Measurements from ENCODE around the gene PRLH.

PRLH gene, protein sequence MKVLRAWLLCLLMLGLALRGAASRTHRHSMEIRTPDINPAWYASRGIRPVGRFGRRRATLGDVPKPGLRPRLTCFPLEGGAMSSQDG

DNA sequence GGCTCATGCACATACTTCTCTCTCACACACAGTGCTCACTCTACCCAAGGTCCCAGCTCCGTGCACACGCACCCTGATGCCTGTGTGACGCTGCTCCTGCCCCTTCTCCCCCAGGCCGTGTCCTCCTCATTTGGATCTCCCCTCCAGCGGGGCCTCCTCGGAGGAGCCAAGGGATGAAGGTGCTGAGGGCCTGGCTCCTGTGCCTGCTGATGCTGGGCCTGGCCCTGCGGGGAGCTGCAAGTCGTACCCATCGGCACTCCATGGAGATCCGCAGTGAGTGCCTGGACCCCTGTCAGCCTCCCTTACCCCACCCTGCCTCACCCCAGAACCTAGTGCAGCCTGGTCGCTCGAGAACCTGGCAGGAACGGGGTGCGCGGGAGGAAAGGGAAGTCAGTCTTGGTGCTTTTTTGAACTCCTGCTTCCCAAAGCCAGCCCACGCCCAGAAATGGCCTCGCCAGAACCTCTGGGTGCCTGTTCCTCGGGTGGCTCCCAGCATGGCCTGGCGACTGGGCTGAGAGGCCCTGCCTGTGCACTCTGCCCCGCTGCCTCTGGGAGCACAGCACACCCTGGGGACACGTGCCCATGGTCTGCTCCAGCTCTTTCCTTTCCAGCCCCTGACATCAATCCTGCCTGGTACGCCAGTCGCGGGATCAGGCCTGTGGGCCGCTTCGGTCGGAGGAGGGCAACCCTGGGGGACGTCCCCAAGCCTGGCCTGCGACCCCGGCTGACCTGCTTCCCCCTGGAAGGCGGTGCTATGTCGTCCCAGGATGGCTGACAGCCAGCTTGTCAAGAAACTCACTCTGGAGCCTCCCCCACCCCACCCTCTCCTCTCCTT is at the start of gene PRLH:
Gene PRLH, plus strand, starts transcription at position 174 of the 835 bp plus-strand sequence. Its CDS starts 0 bp downstream, at position 174.
- Histone ChIP-seq H3K27ac (no peak within 1 kb of the TSS), H3K4me3 (ENCODE audit: low read depth, low read length) (no peak within 1 kb of the TSS), H3K36me3 (replicated peaks) (no peaks in the 10 kb centered on the region), H3K27me3 (replicated peaks) (no peaks in the 10 kb centered on the region)
- in situ Hi-C loops (cut with HindIII; ENCODE audit: low pct_ligation_motif_present, low sequenced_read_pairs) = no loop called here
- DNase-seq = no peak
- TF ChIP-seq, protein P1, sequence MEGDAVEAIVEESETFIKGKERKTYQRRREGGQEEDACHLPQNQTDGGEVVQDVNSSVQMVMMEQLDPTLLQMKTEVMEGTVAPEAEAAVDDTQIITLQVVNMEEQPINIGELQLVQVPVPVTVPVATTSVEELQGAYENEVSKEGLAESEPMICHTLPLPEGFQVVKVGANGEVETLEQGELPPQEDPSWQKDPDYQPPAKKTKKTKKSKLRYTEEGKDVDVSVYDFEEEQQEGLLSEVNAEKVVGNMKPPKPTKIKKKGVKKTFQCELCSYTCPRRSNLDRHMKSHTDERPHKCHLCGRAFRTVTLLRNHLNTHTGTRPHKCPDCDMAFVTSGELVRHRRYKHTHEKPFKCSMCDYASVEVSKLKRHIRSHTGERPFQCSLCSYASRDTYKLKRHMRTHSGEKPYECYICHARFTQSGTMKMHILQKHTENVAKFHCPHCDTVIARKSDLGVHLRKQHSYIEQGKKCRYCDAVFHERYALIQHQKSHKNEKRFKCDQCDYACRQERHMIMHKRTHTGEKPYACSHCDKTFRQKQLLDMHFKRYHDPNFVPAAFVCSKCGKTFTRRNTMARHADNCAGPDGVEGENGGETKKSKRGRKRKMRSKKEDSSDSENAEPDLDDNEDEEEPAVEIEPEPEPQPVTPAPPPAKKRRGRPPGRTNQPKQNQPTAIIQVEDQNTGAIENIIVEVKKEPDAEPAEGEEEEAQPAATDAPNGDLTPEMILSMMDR (IDR thresholded peaks at IDR 0.05; ENCODE audit: low read depth, low read length, missing control alignments) = no peak

DNA sequence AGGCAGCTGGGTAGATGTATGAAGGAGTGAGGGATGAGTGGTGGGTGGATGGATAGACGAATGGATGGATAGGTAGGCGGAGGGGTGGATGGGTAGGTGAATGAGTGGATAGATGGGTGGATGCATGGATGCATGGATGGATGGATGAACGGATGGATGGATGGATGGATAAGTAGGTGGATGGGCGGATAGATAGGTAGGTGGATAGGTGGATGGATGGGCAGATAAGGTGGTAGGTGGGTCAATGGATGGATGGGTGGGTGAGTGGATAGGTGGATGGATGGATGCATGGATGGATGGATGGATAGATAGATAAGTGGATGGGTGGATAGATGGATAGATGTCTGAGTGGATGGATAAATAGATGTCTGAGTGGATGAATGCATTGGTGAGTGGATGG is 49.2 kb upstream of the PRLH start:
- Histone ChIP-seq H3K27me3 (replicated peaks) (no peaks in the 10 kb centered on the region), H3K36me3 (replicated peaks) (peaks cover 69% of the 10 kb centered on the region), H3K4me3 (ENCODE audit: low read depth, low read length) (no peak overlapping the region), H3K27ac (no peak overlapping the region)
- in situ Hi-C loops (cut with HindIII; ENCODE audit: low pct_ligation_motif_present, low sequenced_read_pairs) = no loop called here
- TF ChIP-seq, protein P1 (IDR thresholded peaks at IDR 0.05; ENCODE audit: low read depth, low read length, missing control alignments) = no peak
- no peak for DNase-seq

DNA sequence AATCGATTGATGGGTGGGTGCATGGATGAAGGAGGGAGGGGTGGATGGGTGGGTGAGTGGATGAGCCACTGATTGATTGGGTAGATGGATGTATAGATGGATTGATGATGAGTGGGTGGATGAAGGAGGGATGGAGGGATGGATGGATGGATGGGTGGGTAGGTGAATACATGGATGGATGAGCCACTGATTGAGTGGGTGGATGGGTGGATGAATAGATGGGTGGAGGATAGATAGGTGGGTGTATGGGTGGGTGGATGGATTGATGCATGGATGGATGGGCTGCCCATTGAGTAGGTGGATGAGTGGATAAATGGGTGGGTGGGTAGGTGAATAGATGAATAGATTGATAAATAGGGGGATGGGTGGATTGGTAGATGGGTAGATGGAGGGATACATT is 48.4 kb upstream of the PRLH start:
- H3K27ac ChIP-seq = no peak overlapping the region
- no peak for DNase-seq
- no peak overlapping the region for H3K4me3 ChIP-seq (ENCODE audit: low read depth, low read length)
- H3K27me3 ChIP-seq (replicated peaks) = no peaks in the 10 kb centered on the region
- H3K36me3 ChIP-seq (replicated peaks) = peaks cover 63% of the 10 kb centered on the region
- in situ Hi-C loops (cut with HindIII; ENCODE audit: low pct_ligation_motif_present, low sequenced_read_pairs) = no loop called here
- TF ChIP-seq, protein P1 (IDR thresholded peaks at IDR 0.05; ENCODE audit: low read depth, low read length, missing control alignments) = no peak

DNA sequence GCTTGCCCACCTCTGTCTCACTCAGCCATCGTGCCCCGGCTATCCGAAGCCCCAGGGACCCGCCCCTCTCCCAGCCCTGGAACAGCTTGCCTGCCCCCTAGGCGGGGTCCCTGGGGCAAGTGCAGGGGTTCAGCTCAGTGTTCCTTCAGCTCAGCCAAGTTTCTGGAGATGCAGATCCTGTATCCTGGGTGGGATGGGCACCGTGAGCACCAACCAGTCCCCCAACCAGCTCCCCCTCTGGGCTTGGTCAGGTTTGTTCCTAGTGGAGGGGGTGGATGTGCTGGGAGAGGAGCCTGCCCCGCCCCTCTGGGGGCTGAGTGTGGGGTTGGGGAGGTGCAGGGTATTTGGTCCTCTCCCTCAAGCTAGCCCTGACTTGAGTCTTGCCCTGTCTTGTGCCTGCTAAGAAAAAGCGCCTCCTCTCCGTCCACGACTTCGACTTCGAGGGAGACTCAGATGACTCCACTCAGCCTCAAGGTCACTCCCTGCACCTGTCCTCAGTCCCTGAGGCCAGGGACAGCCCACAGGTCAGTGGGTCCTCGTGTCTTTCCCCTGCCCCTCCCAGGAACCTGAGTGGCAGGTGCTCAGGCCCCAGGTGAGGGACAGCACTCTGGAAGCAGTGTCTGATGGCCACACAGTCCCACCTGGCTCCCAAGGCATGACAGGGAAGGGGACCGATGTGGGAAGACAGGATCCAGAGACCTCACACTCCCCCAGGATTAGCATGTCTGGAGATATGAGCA is 46.7 kb upstream of the PRLH start:
- H3K4me3 ChIP-seq (ENCODE audit: low read depth, low read length) = no peak overlapping the region
- TF ChIP-seq, protein P1 (IDR thresholded peaks at IDR 0.05; ENCODE audit: low read depth, low read length, missing control alignments) = no peak

DNA sequence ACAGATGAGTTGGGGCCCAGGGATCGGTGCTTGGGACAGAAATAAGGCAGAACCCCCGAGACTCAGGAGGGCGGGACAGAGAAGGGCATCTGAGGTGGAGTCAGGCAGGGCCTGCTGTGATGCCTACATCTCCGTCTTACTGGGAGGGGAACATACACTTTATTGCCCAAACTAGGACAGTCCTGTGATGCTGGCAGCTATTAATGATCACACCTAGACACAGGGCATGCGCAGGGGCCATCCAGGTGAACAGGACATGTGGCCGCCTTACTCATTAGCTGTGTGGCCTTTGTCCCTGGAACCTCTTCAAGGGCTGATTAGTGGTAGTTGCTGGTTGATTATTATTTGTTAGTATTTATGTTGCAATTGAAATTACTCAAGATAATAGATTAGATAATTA is 46.1 kb upstream of the PRLH start:
- Histone ChIP-seq H3K4me3 (ENCODE audit: low read depth, low read length) (no peak overlapping the region), H3K36me3 (replicated peaks) (peaks cover 52% of the 10 kb centered on the region), H3K27ac (no peak overlapping the region), H3K27me3 (replicated peaks) (no peaks in the 10 kb centered on the region)
- TF ChIP-seq, protein P1 (IDR thresholded peaks at IDR 0.05; ENCODE audit: low read depth, low read length, missing control alignments) = no peak
- no peak for DNase-seq
- in situ Hi-C loops (cut with HindIII; ENCODE audit: low pct_ligation_motif_present, low sequenced_read_pairs) = no loop called here

More for the DNA sequence above, 46.7 kb upstream of the PRLH start:
- H3K27ac ChIP-seq = no peak overlapping the region
- DNase-seq = no peak
- in situ Hi-C loops (cut with HindIII; ENCODE audit: low pct_ligation_motif_present, low sequenced_read_pairs) = no loop called here
- peaks cover 50% of the 10 kb centered on the region for H3K36me3 ChIP-seq (replicated peaks)
- no peaks in the 10 kb centered on the region for H3K27me3 ChIP-seq (replicated peaks)
